Panc1 (cell line): ENCODE measurements around the gene IL17RE.

Experiments used
- CTCF ChIP-seq: fragments of 450-650 bp; IDR thresholded peaks from 2 replicates; pipeline ENCODE4 v1.5.1; 2017; ENCODE audit warnings: mild to moderate bottlenecking
- POLR2AphosphoS5 ChIP-seq: IDR thresholded peaks from 2 replicates; pipeline ENCODE4 v1.6.1; 2012; ENCODE audit warnings: mild to moderate bottlenecking, low read depth, low read length, moderate library complexity
- REST ChIP-seq, 2 experiments: IDR thresholded peaks; 2 replicates each; pipeline ENCODE4 v1.6.1; 2011 to 2012; ENCODE audit warnings: low read depth in 2 of 2, control low read depth in 1 of 2, low read length in 1 of 2, mild to moderate bottlenecking in 1 of 2, moderate library complexity in 1 of 2; ENCODE audit not compliant: insufficient read depth in 1 of 2
- SIN3A ChIP-seq: IDR thresholded peaks from 2 replicates; pipeline ENCODE4 v1.6.1; 2012; ENCODE audit warnings: low read depth, mild to moderate bottlenecking, low read length, moderate library complexity, borderline replicate concordance; ENCODE audit not compliant: insufficient read depth
- TCF7L2 ChIP-seq: IDR thresholded peaks from 2 replicates; pipeline ENCODE4 v1.6.1; 2011; ENCODE audit warnings: mild to moderate bottlenecking, low read depth, low read length, inconsistent platforms

- TF ChIP-seq CTCF, result no peak
- TF ChIP-seq POLR2AphosphoS5, result no peak
- no peak for TF ChIP-seq REST (IDR thresholded peaks at IDR 0.05; ENCODE audit: insufficient read depth in 1 of 2, low read depth in 2 of 2, low read length in 1 of 2)
- no peak for TF ChIP-seq SIN3A
- no peak for TF ChIP-seq TCF7L2
Observed at GRCh38 chr3:9944271-9944670, 41.6 kb downstream of the IL17RE start.
